HCT116 (cell line): ENCODE measurements around the gene AP4S1.

Experiments used
- CTCF ChIP-seq, 3 experiments: fragments of 200-600 bp in 1 of 3; sonication (generic) in 1 of 3; IDR thresholded peaks in 2 of 3; conservative IDR thresholded peaks in 1 of 3; 2 replicates each; pipeline ENCODE4 v1.5.1; 2012 to 2017; ENCODE audit warnings: low read depth in 2 of 3, low read length in 2 of 3, antibody characterized with exemption in 1 of 3, borderline replicate concordance in 1 of 3, control low read depth in 1 of 3, mild to moderate bottlenecking in 1 of 3, mixed read lengths in 1 of 3, mixed run types in 1 of 3, moderate library complexity in 1 of 3; ENCODE audit not compliant: insufficient read depth in 1 of 3
- EZH2phosphoT487 ChIP-seq: fragments of 200-600 bp; IDR thresholded peaks from 2 replicates; pipeline ENCODE4 v1.6.1; 2018; ENCODE audit warnings: antibody characterized with exemption, borderline replicate concordance
- MAX ChIP-seq: IDR thresholded peaks from 2 replicates; pipeline ENCODE4 v1.6.1; 2012
- ZBTB33 ChIP-seq: IDR thresholded peaks from 2 replicates; pipeline ENCODE4 v1.6.1; 2011; ENCODE audit warnings: mild to moderate bottlenecking, low read length, moderate library complexity; ENCODE audit not compliant: insufficient replicate concordance; ENCODE audit errors: extremely low read depth

- TF ChIP-seq CTCF (IDR thresholded peaks at IDR 0.05 in 2 of 3, conservative IDR thresholded peaks at IDR 0.05 in 1 of 3; ENCODE audit: borderline replicate concordance in 1 of 3, insufficient read depth in 1 of 3, low read depth in 2 of 3, low read length in 2 of 3) (no peak), MAX (no peak), ZBTB33 (no peak), EZH2phosphoT487 (no peak)
Observed at GRCh38 chr14:31024010-31024480, 1.4 kb upstream of the AP4S1 start.
